Head of caudate nucleus (tissue), 42 donors: ENCODE results near the gene ACTL7A.

ENCODE experiments used
- DNase-seq, 42 donors: peaks; one replicate each; pipeline versions ENCODE4 v3.0.0 to v3.0.0-alpha.2; 2020 to 2021; ENCODE audit warnings: mixed read lengths in 7 of 42
- intact Hi-C: fragments of 100-400 bp; cut with DNase I; formaldehyde crosslinking; loops from one replicate; pipeline ENCODE4 v1.15.0; 2022

The ACTL7A gene

GRCh38 chr9:108903420-108904103 lies 41.5 kb downstream of the ACTL7A start:
- no peak for DNase-seq
- intact Hi-C loops = no loop called here

- no peak for DNase-seq
- intact Hi-C loops = no loop called here
Observed at GRCh38 chr9:108904161-108904560, 42.1 kb downstream of the ACTL7A start.

- no peak for DNase-seq
- intact Hi-C loops = no loop called here
Observed at GRCh38 chr9:108905494-108905893, 43.4 kb downstream of the ACTL7A start.

GRCh38 chr9:108910402-108910801 lies 48.3 kb downstream of the ACTL7A start:
- DNase-seq = no peak
- intact Hi-C loops = no loop called here

- DNase-seq = no peak
- intact Hi-C loops = no loop called here
Observed at GRCh38 chr9:108910914-108911313, 48.8 kb downstream of the ACTL7A start.

- intact Hi-C loops = no loop called here
- DNase-seq = no peak
Observed at GRCh38 chr9:108911820-108912219, 49.8 kb downstream of the ACTL7A start.
